ENCODE measurements around the gene KLKB1. TPM values are rescaled to one million over a fixed set of nuclear protein-coding genes. Genes with fewer than 3 reads are reported as not detected.

KLKB1 gene
- polyA plus RNA-seq, 3 donors: 0.28 TPM; not detected in 2

DNA sequence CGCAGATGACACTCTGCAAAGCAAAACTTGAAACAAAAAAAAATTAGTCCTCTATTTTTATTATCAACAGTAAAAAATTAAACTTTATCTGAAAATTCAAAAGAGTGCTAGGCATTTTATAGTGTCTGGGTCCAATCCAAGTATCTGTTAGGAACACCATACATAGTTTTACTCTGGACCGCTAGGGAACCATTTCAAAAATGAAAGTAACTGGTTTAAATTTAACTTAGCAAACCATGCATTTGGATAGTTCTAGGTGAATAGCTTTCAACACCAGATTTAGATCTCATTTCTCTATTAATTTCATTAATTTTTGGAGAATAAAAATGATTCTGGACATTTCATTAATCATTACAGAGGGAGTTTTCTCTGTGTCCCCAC is 1.2 kb downstream of the KLKB1 start:
- Mint-ChIP-seq H3K27me3 (ENCODE audit: low read depth in 3 of 3) (peaks cover 0 to 1% (median 0%) of the 10 kb centered on the region in 3 donors), H3K27ac (no peak overlapping the region), H3K36me3 (no peaks in the 10 kb centered on the region), H3K9me3 (peaks cover 6 to 21% (median 15%) of the 10 kb centered on the region in 7 donors), H3K4me3 (no peak overlapping the region), H3K4me1 (no peaks in the 10 kb centered on the region)
- Histone ChIP-seq H3K36me3 (replicated peaks in 1 of 2; ENCODE audit: control insufficient read depth in 1 of 2, insufficient read depth in 2 of 2, low read length in 2 of 2) (no peaks in the 10 kb centered on the region), H3K4me3 (replicated peaks in 1 of 3; ENCODE audit: low read depth in 2 of 3, low read length in 3 of 3) (no peak overlapping the region), H3K9me3 (replicated peaks in 1 of 2; ENCODE audit: control insufficient read depth in 1 of 2, insufficient read depth in 1 of 2, low read length in 2 of 2) (peaks cover 13 to 15% of the 10 kb centered on the region in 2 donors), H3K27ac (ENCODE audit: low read depth in 1 of 2, low read length in 2 of 2) (no peak overlapping the region), H2AFZ (ENCODE audit: insufficient read depth, low read depth, low read length, poor library complexity, severe bottlenecking) (no peak overlapping the region), H3K4me1 (ENCODE audit: control insufficient read depth in 1 of 2, insufficient read depth in 2 of 2, low read length in 2 of 2) (no peaks in the 10 kb centered on the region), H3K27me3 (ENCODE audit: control insufficient read depth in 2 of 2, insufficient read depth in 2 of 2, low read length in 2 of 2) (no peaks in the 10 kb centered on the region), H4K20me1 (ENCODE audit: insufficient read depth, low read length) (no peaks in the 10 kb centered on the region), H3K9ac (ENCODE audit: insufficient read depth, low read length, poor library complexity, severe bottlenecking) (no peak overlapping the region), H3K79me2 (ENCODE audit: insufficient read depth, low read length) (no peaks in the 10 kb centered on the region), H3K4me2 (replicated peaks; ENCODE audit: extremely low read depth, low read length, poor library complexity, severe bottlenecking) (no peak overlapping the region)
- intact Hi-C loops (cut with micrococcal nuclease): no loop called here
- no peak for DNase-seq
- TF ChIP-seq, protein P1, sequence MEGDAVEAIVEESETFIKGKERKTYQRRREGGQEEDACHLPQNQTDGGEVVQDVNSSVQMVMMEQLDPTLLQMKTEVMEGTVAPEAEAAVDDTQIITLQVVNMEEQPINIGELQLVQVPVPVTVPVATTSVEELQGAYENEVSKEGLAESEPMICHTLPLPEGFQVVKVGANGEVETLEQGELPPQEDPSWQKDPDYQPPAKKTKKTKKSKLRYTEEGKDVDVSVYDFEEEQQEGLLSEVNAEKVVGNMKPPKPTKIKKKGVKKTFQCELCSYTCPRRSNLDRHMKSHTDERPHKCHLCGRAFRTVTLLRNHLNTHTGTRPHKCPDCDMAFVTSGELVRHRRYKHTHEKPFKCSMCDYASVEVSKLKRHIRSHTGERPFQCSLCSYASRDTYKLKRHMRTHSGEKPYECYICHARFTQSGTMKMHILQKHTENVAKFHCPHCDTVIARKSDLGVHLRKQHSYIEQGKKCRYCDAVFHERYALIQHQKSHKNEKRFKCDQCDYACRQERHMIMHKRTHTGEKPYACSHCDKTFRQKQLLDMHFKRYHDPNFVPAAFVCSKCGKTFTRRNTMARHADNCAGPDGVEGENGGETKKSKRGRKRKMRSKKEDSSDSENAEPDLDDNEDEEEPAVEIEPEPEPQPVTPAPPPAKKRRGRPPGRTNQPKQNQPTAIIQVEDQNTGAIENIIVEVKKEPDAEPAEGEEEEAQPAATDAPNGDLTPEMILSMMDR (IDR thresholded peaks at IDR 0.05): no peak
- WGBS (ENCODE audit: insufficient coverage): no CpG with 5 or more reads among the region's 2 CpGs

GRCh38 chr4:186234367-186234766 is 7.1 kb downstream of the KLKB1 start:
- Mint-ChIP-seq H3K4me3 (no peak overlapping the region), H3K9me3 (no peaks in the 10 kb centered on the region), H3K4me1 (no peaks in the 10 kb centered on the region), H3K27me3 (ENCODE audit: low read depth in 3 of 3) (no peaks in the 10 kb centered on the region), H3K36me3 (no peaks in the 10 kb centered on the region), H3K27ac (no peak overlapping the region)
- WGBS (ENCODE audit: insufficient coverage): 78% methylated on average over 2 of the region's 2 CpGs
- intact Hi-C loops (cut with micrococcal nuclease): no loop called here
- Histone ChIP-seq H3K4me2 (replicated peaks; ENCODE audit: extremely low read depth, low read length, poor library complexity, severe bottlenecking) (no peak overlapping the region), H3K9ac (ENCODE audit: insufficient read depth, low read length, poor library complexity, severe bottlenecking) (no peak overlapping the region), H3K4me3 (replicated peaks in 1 of 3; ENCODE audit: low read depth in 2 of 3, low read length in 3 of 3) (no peak overlapping the region), H2AFZ (ENCODE audit: insufficient read depth, low read depth, low read length, poor library complexity, severe bottlenecking) (no peak overlapping the region), H3K36me3 (replicated peaks in 1 of 2; ENCODE audit: control insufficient read depth in 1 of 2, insufficient read depth in 2 of 2, low read length in 2 of 2) (no peaks in the 10 kb centered on the region), H3K79me2 (ENCODE audit: insufficient read depth, low read length) (no peaks in the 10 kb centered on the region), H4K20me1 (ENCODE audit: insufficient read depth, low read length) (no peaks in the 10 kb centered on the region), H3K4me1 (ENCODE audit: control insufficient read depth in 1 of 2, insufficient read depth in 2 of 2, low read length in 2 of 2) (no peaks in the 10 kb centered on the region), H3K27me3 (ENCODE audit: control insufficient read depth in 2 of 2, insufficient read depth in 2 of 2, low read length in 2 of 2) (no peaks in the 10 kb centered on the region), H3K27ac (ENCODE audit: low read depth in 1 of 2, low read length in 2 of 2) (no peak overlapping the region), H3K9me3 (replicated peaks in 1 of 2; ENCODE audit: control insufficient read depth in 1 of 2, insufficient read depth in 1 of 2, low read length in 2 of 2) (no peaks in the 10 kb centered on the region)
- TF ChIP-seq, protein P1 (IDR thresholded peaks at IDR 0.05): no peak
- no peak for DNase-seq

Data from CD14-positive monocyte (primary cell).